GM12878 (cell line): ENCODE results near the gene LIN52. TPM values are rescaled to one million over a fixed set of nuclear protein-coding genes. Genes with fewer than 3 reads are reported as not detected.

ENCODE experiments used
- ATAC-seq: fragments of 200-7000 bp; cut with Tn5 transposase; 3 replicates; pipeline ENCODE4 v1.9.1; 2020; ENCODE audit warnings: mild to moderate bottlenecking, moderate library complexity
- BruUV-seq: library from RNA; stranded (reverse); fragments of 400-500 nt; replicated peaks from 2 replicates; lab custom pipeline; 2021; lab: Mats Ljungman, UMichigan
- CTCF ChIA-PET: fragments of 300-600 bp; sonication (Branson Sonifier 250); formaldehyde crosslinking; extraction: SDS; loops from one replicate; lab custom pipeline; 2021; ENCODE audit warnings: inconsistent platforms; lab: Yijun Ruan, JAX
- POLR2A ChIA-PET: fragments of 350-600 bp; formaldehyde crosslinking; extraction: SDS; loops from one replicate; lab custom pipeline; 2021; ENCODE audit warnings: inconsistent platforms; lab: Charles Lee
- RAD21 ChIA-PET: fragments of 300-600 bp; sonication (Branson Sonifier 250); formaldehyde crosslinking; loops from one replicate; lab custom pipeline; 2023; ENCODE audit warnings: antibody characterized with exemption; ENCODE audit not compliant: unreplicated experiment; lab: Charles Lee
- SMC1A ChIA-PET: fragments of 300-600 bp; sonication (Branson Sonifier 250); formaldehyde crosslinking; loops from one replicate; lab custom pipeline; 2023; ENCODE audit not compliant: unreplicated experiment, uncharacterized antibody; lab: Charles Lee
- DNase-seq: peaks from one replicate; pipeline ENCODE4 v3.0.0-alpha.2; 2011; ENCODE audit warnings: low read depth, low spot score
- FAIRE-seq: peaks from 3 replicates; lab custom pipeline; 2011; peaks lifted over from hg19 to GRCh38; lab: Jason Lieb, UNC
- H2AFZ ChIP-seq: 2 replicates; pipeline ENCODE4 v1.6.0; 2011; ENCODE audit warnings: low read depth, low read length, control low read depth; ENCODE audit not compliant: control insufficient read depth
- H3K27ac ChIP-seq: 2 replicates; pipeline ENCODE4 v1.5.1; 2011; ENCODE audit warnings: control low read depth; ENCODE audit not compliant: control insufficient read depth, insufficient read depth
- H3K27me3 ChIP-seq, 2 experiments: replicated peaks in 1 of 2; 2 replicates each; pipeline versions ENCODE4 v1.6.0 to v1.6.1; 2011; ENCODE audit warnings: low read length in 1 of 2; ENCODE audit not compliant: control insufficient read depth in 2 of 2, insufficient read depth in 2 of 2
- H3K36me3 ChIP-seq, 2 experiments: 2 replicates each; pipeline ENCODE4 v1.5.1; 2011; ENCODE audit warnings: low read length in 1 of 2; ENCODE audit not compliant: control insufficient read depth in 2 of 2, insufficient read depth in 2 of 2
- H3K4me1 ChIP-seq: 2 replicates; pipeline ENCODE4 v1.6.1; 2011; ENCODE audit warnings: mild to moderate bottlenecking, low read length, moderate library complexity, mixed read lengths; ENCODE audit not compliant: control insufficient read depth, insufficient read depth
- H3K4me2 ChIP-seq: 2 replicates; pipeline ENCODE4 v1.6.0; 2011; ENCODE audit warnings: control low read depth; ENCODE audit not compliant: control insufficient read depth, insufficient read depth
- H3K4me3 ChIP-seq: fragments of 200-600 bp; sonication (generic); 2 replicates; pipeline ENCODE4 v1.5.1; 2016
- H3K79me2 ChIP-seq: 2 replicates; pipeline ENCODE4 v1.6.0; 2011; ENCODE audit warnings: low read length; ENCODE audit not compliant: control insufficient read depth, insufficient read depth
- H3K9ac ChIP-seq: 2 replicates; pipeline ENCODE4 v1.8.0; 2011; ENCODE audit warnings: low read length, control low read depth, mixed read lengths; ENCODE audit not compliant: control insufficient read depth, insufficient read depth
- H3K9me3 ChIP-seq: replicated peaks from 3 replicates; pipeline ENCODE4 v1.5.1; 2011; ENCODE audit warnings: mild to moderate bottlenecking, low read length; ENCODE audit not compliant: control insufficient read depth, insufficient read depth
- H4K20me1 ChIP-seq: 2 replicates; pipeline ENCODE4 v1.6.0; 2011; ENCODE audit not compliant: control insufficient read depth, insufficient read depth
- BCLAF1 ChIP-seq: fragments of 450-650 bp; IDR thresholded peaks from 2 replicates; pipeline ENCODE4 v1.6.1; 2017; ENCODE audit warnings: antibody characterized with exemption, mild to moderate bottlenecking, moderate library complexity
- BMI1 ChIP-seq: fragments of 450-650 bp; IDR thresholded peaks from 2 replicates; pipeline ENCODE4 v1.6.1; 2016; ENCODE audit warnings: mild to moderate bottlenecking, moderate library complexity, borderline replicate concordance
- IRF5 ChIP-seq: fragments of 450-650 bp; IDR thresholded peaks from 2 replicates; pipeline ENCODE4 v1.6.1; 2017; ENCODE audit warnings: borderline replicate concordance
- SMC3 ChIP-seq: IDR thresholded peaks from 2 replicates; pipeline ENCODE4 v1.6.1; 2011; ENCODE audit warnings: low read length, improper control_type of control experiment, borderline replicate concordance
- TBL1XR1 ChIP-seq: IDR thresholded peaks from 2 replicates; pipeline ENCODE4 v1.6.1; 2012; ENCODE audit warnings: low read depth, low read length, improper control_type of control experiment
- ZNF24 ChIP-seq: fragments of 450-650 bp; IDR thresholded peaks from 2 replicates; pipeline ENCODE4 v1.6.1; 2017; ENCODE audit warnings: antibody characterized with exemption, mild to moderate bottlenecking
- ZNF687 ChIP-seq: fragments of 450-650 bp; IDR thresholded peaks from 2 replicates; pipeline ENCODE4 v1.6.1; 2017; ENCODE audit warnings: mild to moderate bottlenecking, moderate library complexity
- WGBS: methylation state at CpG from one replicate; pipeline ENCODE4 v1.1.6; 2016; ENCODE audit warnings: low lambda C conversion rate; ENCODE audit not compliant: insufficient replicate concordance, insufficient coverage; ENCODE audit errors: missing lambda C conversion rate; 5-methylcytosine and 5-hydroxymethylcytosine counted together
- in situ Hi-C: fragments of 300-500 bp; cut with MboI; formaldehyde crosslinking; loops from 9 replicates; pipeline ENCODE4 v1.14.3; 2018; ENCODE audit warnings: mixed read lengths
- intact Hi-C: fragments of 100-400 bp; cut with micrococcal nuclease; formaldehyde crosslinking; loops from one replicate; pipeline ENCODE4 v1.14.2; 2022; ENCODE audit not compliant: unreplicated experiment
- polyA plus RNA-seq, 11 experiments: library from polyadenylated mRNA; depleted of rRNA in 4 of 11; unstranded in 6 of 11; stranded (reverse) in 5 of 11; fragments of >200 nt; fragmentation: Nextera tagmentation in 4 of 11; fragmentation: Illumina TruSeq in 1 of 11; extraction: Ambion mirVana in 4 of 11; extraction: Trizol in 1 of 11; gene quantifications; 1 replicate in 1 of 11; 2 replicates in 10 of 11; pipeline versions ENCODE4 v1.2.1 to v1.2.3, GENCODE V29; 2011 to 2016; ENCODE audit warnings: inconsistent platforms in 2 of 11, missing spikeins in 2 of 11, low read depth in 1 of 11
- total RNA-seq, 4 experiments: library from RNA; depleted of rRNA in 3 of 4; stranded (reverse); fragments of >200 nt in 3 of 4; fragmentation: Illumina TruSeq in 1 of 4; extraction: Trizol in 1 of 4; gene quantifications; 2 replicates each; pipeline versions ENCODE4 v1.2.1 to v1.2.3, GENCODE V29; 2013 to 2021
- TF ChIP-seq, protein P1 (sequence below): fragments of 450-650 bp; IDR thresholded peaks from 2 replicates; pipeline ENCODE4 v1.6.1; 2016; ENCODE audit warnings: mild to moderate bottlenecking, moderate library complexity, borderline replicate concordance

LIN52 gene
- total and polyA plus RNA-seq, 10 of the 15 experiments (the other 5 are each of a cell fraction or from before 2014, with no cell fraction given) = 13.3 to 30.9 (median 19.9) TPM

DNA sequence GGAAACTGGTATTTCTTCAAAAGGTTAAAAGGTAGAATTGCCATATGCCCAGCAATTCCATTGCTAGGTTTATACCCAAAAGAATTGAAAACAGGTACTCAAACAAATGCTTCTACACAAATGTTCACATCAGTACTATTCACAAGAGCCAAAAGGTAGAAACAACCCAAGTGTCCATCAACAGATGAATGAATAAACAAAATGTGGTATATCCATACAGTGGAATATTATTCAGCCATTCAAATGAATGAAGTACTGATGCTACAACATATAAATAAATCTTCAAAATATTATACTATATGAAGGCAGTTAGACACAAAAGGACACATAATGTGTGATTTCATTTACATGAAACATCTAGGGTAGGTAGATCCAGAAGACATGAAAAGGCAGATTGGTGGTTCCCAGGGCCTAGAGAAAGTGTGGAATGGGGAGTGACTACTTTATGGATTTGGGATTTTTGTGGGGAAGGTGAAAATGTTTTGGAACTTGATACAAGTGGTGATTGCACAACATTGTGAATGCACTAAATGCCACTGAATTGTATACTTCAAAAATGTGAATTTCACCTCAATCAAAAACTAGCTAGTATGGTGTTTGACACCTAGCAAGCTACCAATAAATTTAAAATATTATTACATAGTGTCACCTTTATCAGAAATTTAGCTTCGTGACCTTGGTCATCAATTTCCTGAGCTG lies 41.7 kb downstream of the LIN52 start:
- Histone ChIP-seq H4K20me1 (no peaks in the 10 kb centered on the region), H2AFZ (no peak overlapping the region), H3K9ac (no peak overlapping the region), H3K4me2 (no peak overlapping the region), H3K27ac (no peak overlapping the region), H3K4me3 (no peak overlapping the region), H3K36me3 (no peaks in the 10 kb centered on the region; a peak in 1 of 4 replicates), H3K79me2 (no peaks in the 10 kb centered on the region), H3K27me3 (no peaks in the 10 kb centered on the region), H3K4me1 (no peaks in the 10 kb centered on the region), H3K9me3 (no peaks in the 10 kb centered on the region)
- ChIA-PET SMC1A (no interaction called here), CTCF (interaction anchor here (0.6 to 1.1 kb wide), 2 partner anchors 14 to 506 kb away, joined by 3 to 7 read pairs; no protein-coding TSS in a partner anchor), RAD21 (no interaction called here), POLR2A (no interaction called here)
- WGBS = 100% methylated on average over 1 of the region's 1 CpG
- intact Hi-C loops = no loop called here
- DNase-seq = no peak
- in situ Hi-C loops = no loop called here
- FAIRE-seq = no peak
- no peak for ATAC-seq
- BruUV-seq = no TSS peak
- TF ChIP-seq SMC3 (no peak), TBL1XR1 (no peak), ZNF24 (no peak), IRF5 (no peak), ZNF687 (no peak), BCLAF1 (no peak), BMI1 (no peak)
- TF ChIP-seq, protein P1, sequence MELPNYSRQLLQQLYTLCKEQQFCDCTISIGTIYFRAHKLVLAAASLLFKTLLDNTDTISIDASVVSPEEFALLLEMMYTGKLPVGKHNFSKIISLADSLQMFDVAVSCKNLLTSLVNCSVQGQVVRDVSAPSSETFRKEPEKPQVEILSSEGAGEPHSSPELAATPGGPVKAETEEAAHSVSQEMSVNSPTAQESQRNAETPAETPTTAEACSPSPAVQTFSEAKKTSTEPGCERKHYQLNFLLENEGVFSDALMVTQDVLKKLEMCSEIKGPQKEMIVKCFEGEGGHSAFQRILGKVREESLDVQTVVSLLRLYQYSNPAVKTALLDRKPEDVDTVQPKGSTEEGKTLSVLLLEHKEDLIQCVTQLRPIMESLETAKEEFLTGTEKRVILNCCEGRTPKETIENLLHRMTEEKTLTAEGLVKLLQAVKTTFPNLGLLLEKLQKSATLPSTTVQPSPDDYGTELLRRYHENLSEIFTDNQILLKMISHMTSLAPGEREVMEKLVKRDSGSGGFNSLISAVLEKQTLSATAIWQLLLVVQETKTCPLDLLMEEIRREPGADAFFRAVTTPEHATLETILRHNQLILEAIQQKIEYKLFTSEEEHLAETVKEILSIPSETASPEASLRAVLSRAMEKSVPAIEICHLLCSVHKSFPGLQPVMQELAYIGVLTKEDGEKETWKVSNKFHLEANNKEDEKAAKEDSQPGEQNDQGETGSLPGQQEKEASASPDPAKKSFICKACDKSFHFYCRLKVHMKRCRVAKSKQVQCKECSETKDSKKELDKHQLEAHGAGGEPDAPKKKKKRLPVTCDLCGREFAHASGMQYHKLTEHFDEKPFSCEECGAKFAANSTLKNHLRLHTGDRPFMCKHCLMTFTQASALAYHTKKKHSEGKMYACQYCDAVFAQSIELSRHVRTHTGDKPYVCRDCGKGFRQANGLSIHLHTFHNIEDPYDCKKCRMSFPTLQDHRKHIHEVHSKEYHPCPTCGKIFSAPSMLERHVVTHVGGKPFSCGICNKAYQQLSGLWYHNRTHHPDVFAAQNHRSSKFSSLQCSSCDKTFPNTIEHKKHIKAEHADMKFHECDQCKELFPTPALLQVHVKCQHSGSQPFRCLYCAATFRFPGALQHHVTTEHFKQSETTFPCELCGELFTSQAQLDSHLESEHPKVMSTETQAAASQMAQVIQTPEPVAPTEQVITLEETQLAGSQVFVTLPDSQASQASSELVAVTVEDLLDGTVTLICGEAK = no peak
